ENCODE measurements around the gene PAX1.

PAX1 gene

GRCh38 chr20:21725892-21726291, 20.4 kb downstream of the PAX1 start:
- DNase-seq (ENCODE audit: low spot score) (no peak), FAIRE-seq (no peak)

GRCh38 chr20:21729316-21729715, 23.9 kb downstream of the PAX1 start:
- DNase-seq (ENCODE audit: low spot score) = no peak
- no peak for FAIRE-seq

- FAIRE-seq (no peak), DNase-seq (ENCODE audit: low spot score) (no peak)
Observed at GRCh38 chr20:21739161-21739560, 33.7 kb downstream of the PAX1 start.

- FAIRE-seq = no peak
- no peak for DNase-seq (ENCODE audit: low spot score)
Observed at GRCh38 chr20:21739682-21740081, 34.2 kb downstream of the PAX1 start.

- DNase-seq (ENCODE audit: low spot score) (no peak), FAIRE-seq (no peak)
Observed at GRCh38 chr20:21741266-21741665, 35.8 kb downstream of the PAX1 start.

GRCh38 chr20:21762646-21763045, 57.2 kb downstream of the PAX1 start:
- no peak for FAIRE-seq
- no peak for DNase-seq (ENCODE audit: low spot score)

GRCh38 chr20:21767200-21767738, 61.8 kb downstream of the PAX1 start:
- no peak for FAIRE-seq
- DNase-seq (ENCODE audit: low spot score) = no peak

GRCh38 chr20:21767739-21768223, 62.3 kb downstream of the PAX1 start:
- DNase-seq (ENCODE audit: low spot score) (peak; percentile 58), FAIRE-seq (no peak)

Measured in urothelium cell line (cell line).